Measurements from ENCODE around the gene ATF6. TPM values are rescaled to one million over a fixed set of nuclear protein-coding genes. Genes with fewer than 3 reads are reported as not detected.
A peak's percentile ranks its signal among the peaks of the same experiment; 100 is the strongest.

The ATF6 gene
- total and polyA plus RNA-seq, 8 donors: 2.2 to 29.5 (median 16.9) TPM

GRCh38 chr1:161900160-161900559, 134.0 kb downstream of the ATF6 start:
- no peak for TF ChIP-seq CTCF (IDR thresholded peaks at IDR 0.05)
- Histone ChIP-seq H3K4me3 (no peak overlapping the region), H3K27ac (no peak overlapping the region), H3K4me1 (no peaks in the 10 kb centered on the region), H3K27me3 (no peaks in the 10 kb centered on the region), H3K9me3 (no peaks in the 10 kb centered on the region), H3K36me3 (no peaks in the 10 kb centered on the region)
- ATAC-seq: no peak
- 74 to 76% methylated on average over 5 of the region's 5 CpGs for WGBS, 2 donors
- intact Hi-C loops (cut with DNase I): no loop called here
- DNase-seq: no peak
- FAIRE-seq: no peak

DNA sequence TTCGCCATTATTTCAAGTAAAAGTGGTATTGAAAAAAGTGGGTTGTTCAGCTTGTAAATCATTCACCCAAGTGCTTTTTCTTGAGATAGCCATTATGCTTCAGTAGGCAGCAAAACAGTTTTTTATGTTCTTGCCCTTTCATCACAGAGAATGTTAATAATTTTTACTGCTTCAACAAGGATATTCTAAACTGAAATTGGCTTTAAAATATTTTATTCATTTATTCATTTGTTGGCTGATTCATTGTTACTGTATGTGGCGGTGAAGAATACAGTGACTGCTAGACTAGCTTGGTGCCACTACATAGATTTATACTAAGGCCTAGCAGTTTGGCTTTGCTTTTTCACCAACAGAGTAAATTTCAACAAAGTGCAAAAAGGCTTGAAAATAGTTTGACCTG, 136.1 kb downstream of the ATF6 start:
- no peak for ATAC-seq
- 93 to 96% methylated on average over 2 of the region's 2 CpGs for WGBS, 2 donors

GRCh38 chr1:161905269-161905884, 139.3 kb downstream of the ATF6 start:
- ATAC-seq (peak; percentile 79 to 94 (median 84)), FAIRE-seq (no peak), DNase-seq (peak in 1 of 6 donors; percentile 26)
- H3K27ac ChIP-seq: no peak overlapping the region
- no peaks in the 10 kb centered on the region for H3K36me3 ChIP-seq
- peak; percentile 15 to 56 (median 38) for TF ChIP-seq CTCF (IDR thresholded peaks at IDR 0.05)
- H3K4me1 ChIP-seq: no peaks in the 10 kb centered on the region
- 97% methylated on average over 3 of the region's 3 CpGs for WGBS, 2 donors
- H3K4me3 ChIP-seq: no peak overlapping the region
- no peaks in the 10 kb centered on the region for H3K9me3 ChIP-seq
- no peaks in the 10 kb centered on the region for H3K27me3 ChIP-seq
- intact Hi-C loops (cut with DNase I): no loop called here

More for the DNA sequence above, 136.1 kb downstream of the ATF6 start:
- FAIRE-seq (no peak), DNase-seq (no peak)
- H3K27me3 ChIP-seq: no peaks in the 10 kb centered on the region
- H3K27ac ChIP-seq: no peak overlapping the region
- no peaks in the 10 kb centered on the region for H3K36me3 ChIP-seq
- intact Hi-C loops (cut with DNase I): no loop called here
- H3K4me3 ChIP-seq: no peak overlapping the region
- no peak for TF ChIP-seq CTCF (IDR thresholded peaks at IDR 0.05)
- H3K9me3 ChIP-seq: no peaks in the 10 kb centered on the region
- no peaks in the 10 kb centered on the region for H3K4me1 ChIP-seq

- no peak overlapping the region for H3K27ac ChIP-seq
- H3K4me1 ChIP-seq: no peaks in the 10 kb centered on the region
- no peak for TF ChIP-seq CTCF (IDR thresholded peaks at IDR 0.05)
- no peaks in the 10 kb centered on the region for H3K27me3 ChIP-seq
- H3K36me3 ChIP-seq: no peaks in the 10 kb centered on the region
- H3K4me3 ChIP-seq: no peak overlapping the region
- H3K9me3 ChIP-seq: no peaks in the 10 kb centered on the region
- ATAC-seq: no peak
- DNase-seq: no peak
- no peak for FAIRE-seq
- intact Hi-C loops (cut with DNase I): no loop called here
These were observed 141.1 kb downstream of the ATF6 start for GRCh38 chr1:161907265-161907664.

GRCh38 chr1:161908264-161908663, 142.1 kb downstream of the ATF6 start:
- no peaks in the 10 kb centered on the region for H3K4me1 ChIP-seq
- WGBS, 2 donors: 96 to 97% methylated on average over 3 of the region's 3 CpGs
- peaks cover 0 to 5% (median 0%) of the 10 kb centered on the region in 3 donors for H3K36me3 ChIP-seq

More at GRCh38 chr1:161908264-161908663, 142.1 kb downstream of the ATF6 start:
- no peaks in the 10 kb centered on the region for H3K9me3 ChIP-seq
- ATAC-seq (no peak), FAIRE-seq (no peak), DNase-seq (no peak)
- TF ChIP-seq CTCF (IDR thresholded peaks at IDR 0.05): no peak
- intact Hi-C loops (cut with DNase I): no loop called here
- no peak overlapping the region for H3K27ac ChIP-seq
- H3K27me3 ChIP-seq: no peaks in the 10 kb centered on the region
- H3K4me3 ChIP-seq: no peak overlapping the region
